ENCODE results near the gene CACNA1B. TPM values are rescaled to one million over a fixed set of nuclear protein-coding genes. Genes with fewer than 3 reads are reported as not detected.

Gene CACNA1B
- total RNA-seq, 3 donors from 2014 or later, result 0.12 to 1.7 (median 0.22) TPM

DNA sequence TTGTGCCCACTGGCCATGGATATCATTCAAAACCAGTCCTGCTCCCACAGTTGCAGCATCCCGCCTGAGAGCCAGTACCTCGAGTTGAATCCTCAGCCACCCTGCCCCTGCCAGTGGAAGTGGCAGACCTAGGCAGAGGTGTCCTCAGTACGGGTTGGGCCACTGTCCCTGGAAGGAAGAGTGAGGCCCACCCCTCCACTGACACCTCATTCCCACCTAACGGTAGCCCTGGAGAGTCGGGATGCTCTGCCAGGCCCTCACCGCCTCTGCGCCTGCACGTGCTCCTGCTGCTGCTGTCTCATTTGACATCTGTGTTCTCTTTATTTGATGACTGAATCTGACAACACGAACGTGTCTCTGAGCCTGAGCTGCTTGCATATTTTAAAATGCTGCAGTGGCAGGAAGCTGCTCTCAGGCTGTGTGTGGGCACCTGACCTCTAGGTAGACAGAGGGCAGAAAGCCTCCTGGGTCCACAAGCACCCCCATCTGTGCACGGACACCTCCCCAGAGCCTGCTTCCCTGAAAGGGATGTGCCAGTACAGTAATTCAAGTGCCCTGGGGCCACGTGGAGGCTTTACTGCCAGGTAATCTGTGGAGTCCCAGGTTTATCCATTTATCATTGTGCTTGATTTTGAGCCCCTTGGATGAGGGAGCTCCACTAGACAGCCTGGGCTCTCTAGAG, 194.7 kb downstream of the CACNA1B start:
- Histone ChIP-seq H3K4me1 (ENCODE audit: low read depth) (no peaks in the 10 kb centered on the region), H3K9me3 (no peaks in the 10 kb centered on the region), H3K4me3 (no peak overlapping the region), H3K36me3 (ENCODE audit: low read depth) (no peaks in the 10 kb centered on the region)
- DNase-seq (no peak), ATAC-seq (no peak)
- TF ChIP-seq, protein P1, sequence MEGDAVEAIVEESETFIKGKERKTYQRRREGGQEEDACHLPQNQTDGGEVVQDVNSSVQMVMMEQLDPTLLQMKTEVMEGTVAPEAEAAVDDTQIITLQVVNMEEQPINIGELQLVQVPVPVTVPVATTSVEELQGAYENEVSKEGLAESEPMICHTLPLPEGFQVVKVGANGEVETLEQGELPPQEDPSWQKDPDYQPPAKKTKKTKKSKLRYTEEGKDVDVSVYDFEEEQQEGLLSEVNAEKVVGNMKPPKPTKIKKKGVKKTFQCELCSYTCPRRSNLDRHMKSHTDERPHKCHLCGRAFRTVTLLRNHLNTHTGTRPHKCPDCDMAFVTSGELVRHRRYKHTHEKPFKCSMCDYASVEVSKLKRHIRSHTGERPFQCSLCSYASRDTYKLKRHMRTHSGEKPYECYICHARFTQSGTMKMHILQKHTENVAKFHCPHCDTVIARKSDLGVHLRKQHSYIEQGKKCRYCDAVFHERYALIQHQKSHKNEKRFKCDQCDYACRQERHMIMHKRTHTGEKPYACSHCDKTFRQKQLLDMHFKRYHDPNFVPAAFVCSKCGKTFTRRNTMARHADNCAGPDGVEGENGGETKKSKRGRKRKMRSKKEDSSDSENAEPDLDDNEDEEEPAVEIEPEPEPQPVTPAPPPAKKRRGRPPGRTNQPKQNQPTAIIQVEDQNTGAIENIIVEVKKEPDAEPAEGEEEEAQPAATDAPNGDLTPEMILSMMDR (IDR thresholded peaks at IDR 0.05), result no peak
- intact Hi-C loops (cut with DNase I, micrococcal nuclease), result no loop called here

DNA sequence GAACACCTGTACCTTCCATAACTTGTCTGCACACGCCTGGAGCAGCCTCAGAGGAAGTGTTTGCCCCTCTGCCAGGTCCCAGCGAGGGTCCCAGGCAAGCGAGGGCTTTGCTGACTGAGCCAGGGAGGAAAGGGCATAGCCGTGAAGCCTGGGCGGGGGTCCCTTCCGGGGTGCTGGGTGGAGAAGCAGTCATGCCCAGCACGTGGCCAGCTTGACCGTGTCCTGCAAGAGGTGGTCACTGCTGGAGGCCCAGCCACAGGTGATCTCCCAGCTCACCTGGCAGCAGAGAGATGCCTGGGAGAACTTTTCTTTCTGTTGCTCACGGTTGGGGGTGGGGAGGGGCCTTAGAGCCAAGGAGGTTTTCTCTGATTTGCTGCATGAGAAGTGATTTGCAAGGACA, 195.3 kb downstream of the CACNA1B start:
- DNase-seq, result no peak
- H3K4me3 ChIP-seq, result no peak overlapping the region
- H3K36me3 ChIP-seq (ENCODE audit: low read depth), result no peaks in the 10 kb centered on the region
- no peaks in the 10 kb centered on the region for H3K4me1 ChIP-seq (ENCODE audit: low read depth)
- TF ChIP-seq, protein P1 (IDR thresholded peaks at IDR 0.05), result no peak
- ATAC-seq, result no peak
- H3K9me3 ChIP-seq, result no peaks in the 10 kb centered on the region
- intact Hi-C loops (cut with DNase I, micrococcal nuclease), result no loop called here

DNA sequence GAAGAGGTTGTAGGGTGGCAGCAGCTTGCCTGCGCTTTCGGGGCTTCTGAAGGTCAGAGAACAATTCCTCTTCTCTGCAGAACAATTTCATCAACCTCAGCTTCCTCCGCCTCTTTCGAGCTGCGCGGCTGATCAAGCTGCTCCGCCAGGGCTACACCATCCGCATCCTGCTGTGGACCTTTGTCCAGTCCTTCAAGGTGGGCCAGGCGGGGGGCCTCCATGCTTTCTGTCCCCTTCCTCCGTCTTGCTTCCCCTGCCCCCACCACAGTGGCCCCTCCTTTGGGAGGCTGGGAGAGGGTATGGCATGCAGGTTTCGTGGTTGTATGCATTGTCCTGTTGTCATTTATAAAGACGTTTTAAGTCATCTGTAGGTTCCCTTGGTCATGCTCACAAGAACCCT, 195.8 kb downstream of the CACNA1B start:
- no peaks in the 10 kb centered on the region for H3K4me1 ChIP-seq (ENCODE audit: low read depth)
- DNase-seq (no peak), ATAC-seq (no peak)
- H3K9me3 ChIP-seq, result no peaks in the 10 kb centered on the region
- TF ChIP-seq, protein P1 (IDR thresholded peaks at IDR 0.05), result no peak
- intact Hi-C loops (cut with DNase I, micrococcal nuclease), result no loop called here
- H3K4me3 ChIP-seq, result no peak overlapping the region
- no peaks in the 10 kb centered on the region for H3K36me3 ChIP-seq (ENCODE audit: low read depth)

DNA sequence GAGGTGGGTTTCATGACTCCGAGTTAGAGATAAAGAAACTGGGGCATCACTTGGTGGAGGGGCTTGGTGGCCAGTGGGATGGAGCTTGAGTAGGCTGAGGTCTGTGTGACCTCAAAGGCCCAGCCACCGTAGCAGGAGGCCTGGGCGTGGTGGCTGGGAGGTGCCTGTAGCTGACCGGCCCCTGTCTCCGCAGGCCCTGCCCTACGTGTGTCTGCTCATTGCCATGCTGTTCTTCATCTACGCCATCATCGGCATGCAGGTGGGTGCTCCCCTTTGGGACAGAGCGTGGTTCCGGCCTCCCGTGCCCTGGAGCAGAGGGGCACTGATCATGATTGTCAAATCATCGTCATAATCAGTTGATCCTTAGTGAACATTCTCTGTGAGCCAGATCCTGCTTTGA, 196.2 kb downstream of the CACNA1B start:
- Histone ChIP-seq H3K36me3 (ENCODE audit: low read depth) (no peaks in the 10 kb centered on the region), H3K9me3 (no peaks in the 10 kb centered on the region), H3K4me3 (no peak overlapping the region), H3K4me1 (ENCODE audit: low read depth) (no peaks in the 10 kb centered on the region)
- ATAC-seq (no peak), DNase-seq (no peak)
- TF ChIP-seq, protein P1 (IDR thresholded peaks at IDR 0.05), result no peak
- intact Hi-C loops (cut with DNase I, micrococcal nuclease), result no loop called here

DNA sequence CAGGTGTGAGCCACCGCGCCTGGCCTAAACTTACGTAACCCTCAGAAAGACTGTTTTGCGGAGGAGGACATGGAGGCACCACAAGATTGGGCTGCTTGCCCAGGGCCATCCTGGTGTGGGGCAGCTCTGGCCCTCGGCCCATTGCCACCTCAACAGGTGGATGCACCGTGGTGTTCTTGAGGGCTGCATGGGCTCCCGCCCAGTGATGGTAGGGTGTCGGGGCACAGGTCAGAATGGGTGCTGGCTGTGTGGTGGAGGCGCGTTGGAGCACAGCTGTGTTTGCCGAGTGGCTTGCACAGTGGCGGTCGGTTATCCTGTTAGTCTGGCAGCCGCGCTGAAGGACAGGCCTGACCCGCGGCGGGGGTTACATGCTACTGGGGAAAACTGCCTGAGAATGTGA, 196.9 kb downstream of the CACNA1B start:
- Histone ChIP-seq H3K4me3 (no peak overlapping the region), H3K4me1 (ENCODE audit: low read depth) (no peaks in the 10 kb centered on the region), H3K36me3 (ENCODE audit: low read depth) (no peaks in the 10 kb centered on the region), H3K9me3 (no peaks in the 10 kb centered on the region)
- ATAC-seq (no peak), DNase-seq (no peak)
- TF ChIP-seq, protein P1 (IDR thresholded peaks at IDR 0.05), result no peak
- intact Hi-C loops (cut with DNase I, micrococcal nuclease), result no loop called here

DNA sequence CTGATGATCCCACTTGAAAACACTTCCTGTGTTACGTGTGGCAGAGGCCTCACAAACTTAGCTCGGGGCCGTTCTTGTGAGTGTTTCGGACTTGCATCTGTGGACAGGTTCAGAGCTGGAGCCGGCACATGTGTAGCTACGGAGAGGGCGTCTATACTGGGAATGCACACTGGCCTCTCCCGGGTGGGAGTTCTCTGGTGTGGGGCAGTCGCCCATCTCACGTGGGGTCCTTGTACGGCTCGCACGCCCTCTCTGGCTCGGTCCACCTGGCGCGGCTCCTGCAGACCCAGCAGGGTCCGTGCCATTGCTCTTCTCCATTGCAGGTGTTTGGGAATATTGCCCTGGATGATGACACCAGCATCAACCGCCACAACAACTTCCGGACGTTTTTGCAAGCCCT, 197.9 kb downstream of the CACNA1B start:
- intact Hi-C loops (cut with DNase I, micrococcal nuclease), result no loop called here
- no peaks in the 10 kb centered on the region for H3K4me1 ChIP-seq (ENCODE audit: low read depth)
- no peak for ATAC-seq

More for the DNA sequence above, 197.9 kb downstream of the CACNA1B start:
- H3K9me3 ChIP-seq, result no peaks in the 10 kb centered on the region
- TF ChIP-seq, protein P1 (IDR thresholded peaks at IDR 0.05), result no peak
- H3K36me3 ChIP-seq (ENCODE audit: low read depth), result no peaks in the 10 kb centered on the region
- no peak overlapping the region for H3K4me3 ChIP-seq
- DNase-seq, result no peak

Measured in mucosa of descending colon (tissue), 3 donors.